Gastroesophageal sphincter (tissue), 4 donors: Measurements from ENCODE around the gene MAN2A2. TPM values are rescaled to one million over a fixed set of nuclear protein-coding genes. Genes with fewer than 3 reads are reported as not detected.

Experiments used
- ATAC-seq: fragments of 150-250 bp; one replicate; pipeline ENCODE4 v1.9.1; 2016; ENCODE audit warnings: mild to moderate bottlenecking, moderate library complexity
- H3K27ac ChIP-seq, 4 donors: fragments of 200-600 bp; sonication (generic) in 3 of 4; 1 replicate in 3 of 4; 2 replicates in 1 of 4; pipeline ENCODE4 v1.5.1; 2016 to 2019
- H3K27me3 ChIP-seq: fragments of 200-600 bp; sonication (generic); one replicate; pipeline ENCODE4 v1.5.1; 2019
- H3K36me3 ChIP-seq, 2 donors: fragments of 200-600 bp; sonication (generic); one replicate each; pipeline ENCODE4 v1.5.1; 2019; ENCODE audit warnings: control low read depth in 1 of 2
- H3K4me1 ChIP-seq, 3 donors: fragments of 200-600 bp; sonication (generic); 1 replicate in 2 of 3; 2 replicates in 1 of 3; pipeline ENCODE4 v1.5.1; 2016 to 2019; ENCODE audit warnings: control low read depth in 2 of 3
- H3K4me3 ChIP-seq, 2 donors: fragments of 200-600 bp; sonication (generic); one replicate each; pipeline ENCODE4 v1.5.1; 2019; ENCODE audit warnings: mild to moderate bottlenecking in 1 of 2, moderate library complexity in 1 of 2
- H3K9me3 ChIP-seq, 3 donors: fragments of 200-600 bp; sonication (generic); one replicate each; pipeline ENCODE4 v1.5.1; 2017 to 2019; ENCODE audit warnings: control low read depth in 2 of 3
- EP300 ChIP-seq: sonication (generic); formaldehyde crosslinking; IDR thresholded peaks from one replicate; pipeline ENCODE4 v1.6.1; 2017; ENCODE audit warnings: antibody characterized with exemption, mild to moderate bottlenecking
- POLR2A ChIP-seq, 2 donors: fragments of 450-650 bp; IDR thresholded peaks; one replicate each; pipeline ENCODE4 v1.6.1; 2017; ENCODE audit warnings: antibody characterized with exemption in 2 of 2, mild to moderate bottlenecking in 2 of 2, moderate library complexity in 1 of 2
- POLR2AphosphoS5 ChIP-seq: sonication (generic); formaldehyde crosslinking; IDR thresholded peaks from one replicate; pipeline ENCODE4 v1.6.1; 2017; ENCODE audit warnings: antibody characterized with exemption
- WGBS, 2 donors: methylation state at CpG; one replicate each; pipeline ENCODE4 v1.1.5; 2018; ENCODE audit warnings: low coverage in 1 of 2; 5-methylcytosine and 5-hydroxymethylcytosine counted together
- total RNA-seq, 4 donors: library from RNA; depleted of rRNA; stranded (reverse); fragments of >200 nt; gene quantifications; one replicate each; pipeline ENCODE4 v1.1.0, GENCODE V29; 2016
- TF ChIP-seq, protein P1 (sequence below), 4 experiments: fragments of 200-600 bp in 2 of 4; fragments of 450-650 bp in 2 of 4; sonication (generic) in 1 of 4; IDR thresholded peaks; one replicate each; pipeline ENCODE4 v1.5.1; 2017 to 2019; ENCODE audit warnings: antibody characterized with exemption in 4 of 4, mild to moderate bottlenecking in 2 of 4, moderate library complexity in 2 of 4

Gene MAN2A2
- total RNA-seq, 4 donors from 2014 or later = 19.4 to 58.2 (median 44.9) TPM

DNA sequence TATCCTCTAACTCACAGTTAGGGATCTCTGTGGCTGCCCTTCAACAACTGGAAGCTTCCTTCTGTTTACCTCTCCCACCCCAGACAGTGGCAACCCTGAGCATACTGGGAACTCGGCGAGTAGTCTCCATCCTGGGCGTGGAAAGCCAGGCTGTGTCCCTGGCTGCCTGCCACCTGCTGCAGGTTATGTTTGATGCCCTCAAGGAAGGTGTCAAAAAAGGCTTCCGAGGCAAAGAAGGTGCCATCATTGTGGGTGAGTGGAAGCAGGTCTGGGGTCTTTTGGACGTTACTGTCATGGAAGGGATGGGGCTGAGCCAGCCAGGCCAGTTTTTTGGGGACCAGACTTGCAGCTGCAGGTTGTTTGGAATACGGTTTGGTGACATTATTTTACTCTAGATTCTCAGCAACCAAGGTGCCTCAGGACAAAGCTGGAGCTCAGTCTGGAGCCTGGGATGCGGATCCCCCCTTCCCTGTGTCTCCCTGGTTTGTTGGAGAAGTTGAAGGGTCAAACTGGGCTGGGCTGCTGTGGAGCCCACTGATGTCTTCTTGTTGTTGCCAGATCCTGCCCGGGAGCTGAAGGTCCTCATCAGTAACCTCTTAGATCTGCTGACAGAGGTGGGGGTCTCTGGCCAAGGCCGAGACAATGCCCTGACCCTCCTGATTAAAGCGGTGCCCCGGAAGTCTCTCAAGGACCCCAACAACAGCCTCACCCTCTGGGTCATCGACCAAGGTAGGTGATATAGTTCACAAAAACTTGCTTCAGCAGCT is 39.4 kb downstream of the MAN2A2 start:
- Histone ChIP-seq H3K36me3 (peaks cover 0 to 98% of the 10 kb centered on the region in 2 donors), H3K4me3 (no peak overlapping the region), H3K27ac (no peak overlapping the region), H3K4me1 (no peaks in the 10 kb centered on the region), H3K9me3 (no peaks in the 10 kb centered on the region), H3K27me3 (no peaks in the 10 kb centered on the region)
- TF ChIP-seq EP300 = no peak
- TF ChIP-seq POLR2A (IDR thresholded peaks at IDR 0.05) = no peak
- TF ChIP-seq, protein P1, sequence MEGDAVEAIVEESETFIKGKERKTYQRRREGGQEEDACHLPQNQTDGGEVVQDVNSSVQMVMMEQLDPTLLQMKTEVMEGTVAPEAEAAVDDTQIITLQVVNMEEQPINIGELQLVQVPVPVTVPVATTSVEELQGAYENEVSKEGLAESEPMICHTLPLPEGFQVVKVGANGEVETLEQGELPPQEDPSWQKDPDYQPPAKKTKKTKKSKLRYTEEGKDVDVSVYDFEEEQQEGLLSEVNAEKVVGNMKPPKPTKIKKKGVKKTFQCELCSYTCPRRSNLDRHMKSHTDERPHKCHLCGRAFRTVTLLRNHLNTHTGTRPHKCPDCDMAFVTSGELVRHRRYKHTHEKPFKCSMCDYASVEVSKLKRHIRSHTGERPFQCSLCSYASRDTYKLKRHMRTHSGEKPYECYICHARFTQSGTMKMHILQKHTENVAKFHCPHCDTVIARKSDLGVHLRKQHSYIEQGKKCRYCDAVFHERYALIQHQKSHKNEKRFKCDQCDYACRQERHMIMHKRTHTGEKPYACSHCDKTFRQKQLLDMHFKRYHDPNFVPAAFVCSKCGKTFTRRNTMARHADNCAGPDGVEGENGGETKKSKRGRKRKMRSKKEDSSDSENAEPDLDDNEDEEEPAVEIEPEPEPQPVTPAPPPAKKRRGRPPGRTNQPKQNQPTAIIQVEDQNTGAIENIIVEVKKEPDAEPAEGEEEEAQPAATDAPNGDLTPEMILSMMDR (IDR thresholded peaks at IDR 0.05) = no peak
- no peak for TF ChIP-seq POLR2AphosphoS5
- WGBS, 2 donors = 57 to 85% methylated on average over 1 to 8 of the region's 12 CpGs
- no peak for ATAC-seq

DNA sequence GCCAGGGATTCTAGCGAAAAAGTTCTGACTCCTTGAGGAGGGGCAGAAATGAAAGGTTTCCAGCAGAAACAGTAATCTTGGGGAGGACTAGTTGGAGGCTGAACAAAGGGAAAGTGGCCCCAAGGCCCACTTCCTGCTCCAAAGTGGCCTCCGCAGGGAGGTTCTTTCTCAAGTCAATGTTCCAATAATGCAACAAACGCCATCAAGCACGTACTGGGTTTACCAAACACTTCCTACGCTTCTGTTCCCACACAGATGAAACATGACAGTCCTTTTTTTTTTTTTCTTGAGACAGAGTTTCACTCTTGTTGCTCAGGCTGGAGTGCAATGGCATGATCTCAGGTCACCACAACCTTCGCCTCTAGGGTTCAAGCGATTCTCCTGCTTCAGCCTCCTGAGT is 42.0 kb downstream of the MAN2A2 start:
- Histone ChIP-seq H3K4me1 (no peaks in the 10 kb centered on the region), H3K9me3 (no peaks in the 10 kb centered on the region), H3K27ac (no peak overlapping the region), H3K4me3 (no peak overlapping the region), H3K27me3 (no peaks in the 10 kb centered on the region), H3K36me3 (peaks cover 0 to 100% of the 10 kb centered on the region in 2 donors)
- WGBS, 2 donors = 86 to 98% methylated on average over 5 to 6 of the region's 7 CpGs
- TF ChIP-seq EP300 = no peak
- TF ChIP-seq, protein P1 (IDR thresholded peaks at IDR 0.05) = no peak
- no peak for TF ChIP-seq POLR2A (IDR thresholded peaks at IDR 0.05)
- TF ChIP-seq POLR2AphosphoS5 = no peak
- ATAC-seq = no peak

DNA sequence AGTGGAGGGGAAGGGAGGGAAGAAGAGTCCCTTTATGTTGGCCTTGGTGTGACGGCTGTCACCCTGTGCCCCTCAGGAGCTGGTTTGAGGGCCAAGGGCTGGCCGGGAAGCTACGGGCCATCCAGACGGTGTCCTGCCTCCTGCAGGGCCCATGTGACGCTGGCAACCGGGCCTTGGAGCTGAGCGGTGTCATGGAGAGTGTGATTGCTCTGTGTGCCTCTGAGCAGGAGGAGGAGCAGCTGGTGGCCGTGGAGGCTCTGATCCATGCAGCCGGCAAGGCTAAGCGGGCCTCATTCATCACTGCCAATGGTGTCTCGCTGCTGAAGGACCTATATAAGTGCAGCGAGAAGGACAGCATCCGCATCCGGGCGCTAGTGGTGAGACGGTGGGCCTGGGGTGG is 43.4 kb downstream of the MAN2A2 start:
- Histone ChIP-seq H3K27me3 (no peaks in the 10 kb centered on the region), H3K9me3 (no peaks in the 10 kb centered on the region), H3K27ac (no peak overlapping the region), H3K4me3 (no peak overlapping the region), H3K4me1 (no peaks in the 10 kb centered on the region), H3K36me3 (peaks cover 0 to 100% of the 10 kb centered on the region in 2 donors)
- 77% methylated on average over 14 of the region's 16 CpGs; no CpG with 5 or more reads in 1 of the 2 donors for WGBS, 2 donors
- no peak for TF ChIP-seq POLR2A (IDR thresholded peaks at IDR 0.05)
- no peak for TF ChIP-seq EP300
- TF ChIP-seq POLR2AphosphoS5 = no peak
- TF ChIP-seq, protein P1 (IDR thresholded peaks at IDR 0.05) = no peak
- no peak for ATAC-seq

DNA sequence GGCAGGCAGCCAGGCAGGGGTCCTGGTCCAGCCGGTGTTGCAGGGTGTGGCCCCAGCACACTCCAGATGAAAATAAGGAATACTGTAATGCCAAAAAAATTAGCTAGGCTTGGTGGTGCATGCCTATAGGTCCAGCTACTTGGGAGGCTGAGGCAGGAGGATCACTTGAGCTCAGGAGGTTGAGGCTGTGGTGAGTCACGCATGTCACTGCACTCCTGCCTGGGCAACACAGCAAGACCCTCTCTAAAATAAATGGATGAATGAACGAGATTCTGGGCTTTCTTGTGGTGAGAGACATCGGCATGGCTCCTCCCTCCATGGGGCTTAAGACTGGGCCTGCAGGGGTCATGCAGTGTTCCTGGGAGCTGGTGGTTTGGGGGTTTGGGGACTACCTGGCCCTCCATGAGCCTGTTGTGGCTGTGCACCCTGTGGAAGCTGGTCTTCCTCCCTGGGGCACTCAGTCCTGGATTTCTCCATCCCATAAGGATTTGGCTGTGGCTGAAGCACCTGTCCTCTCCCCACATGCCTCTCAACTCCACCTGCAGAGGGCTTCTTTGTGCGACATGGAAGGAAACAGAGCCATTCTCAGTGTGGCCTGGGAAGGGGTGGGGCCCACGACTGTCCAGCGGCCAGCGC is 44.0 kb downstream of the MAN2A2 start:
- Histone ChIP-seq H3K27me3 (no peaks in the 10 kb centered on the region), H3K9me3 (no peaks in the 10 kb centered on the region), H3K4me1 (no peaks in the 10 kb centered on the region), H3K4me3 (no peak overlapping the region), H3K36me3 (peaks cover 0 to 100% of the 10 kb centered on the region in 2 donors), H3K27ac (no peak overlapping the region)
- ATAC-seq = peak; percentile 21
- 67 to 100% methylated on average over 2 to 3 of the region's 8 CpGs for WGBS, 2 donors
- TF ChIP-seq POLR2A (IDR thresholded peaks at IDR 0.05) (no peak), EP300 (no peak)

DNA sequence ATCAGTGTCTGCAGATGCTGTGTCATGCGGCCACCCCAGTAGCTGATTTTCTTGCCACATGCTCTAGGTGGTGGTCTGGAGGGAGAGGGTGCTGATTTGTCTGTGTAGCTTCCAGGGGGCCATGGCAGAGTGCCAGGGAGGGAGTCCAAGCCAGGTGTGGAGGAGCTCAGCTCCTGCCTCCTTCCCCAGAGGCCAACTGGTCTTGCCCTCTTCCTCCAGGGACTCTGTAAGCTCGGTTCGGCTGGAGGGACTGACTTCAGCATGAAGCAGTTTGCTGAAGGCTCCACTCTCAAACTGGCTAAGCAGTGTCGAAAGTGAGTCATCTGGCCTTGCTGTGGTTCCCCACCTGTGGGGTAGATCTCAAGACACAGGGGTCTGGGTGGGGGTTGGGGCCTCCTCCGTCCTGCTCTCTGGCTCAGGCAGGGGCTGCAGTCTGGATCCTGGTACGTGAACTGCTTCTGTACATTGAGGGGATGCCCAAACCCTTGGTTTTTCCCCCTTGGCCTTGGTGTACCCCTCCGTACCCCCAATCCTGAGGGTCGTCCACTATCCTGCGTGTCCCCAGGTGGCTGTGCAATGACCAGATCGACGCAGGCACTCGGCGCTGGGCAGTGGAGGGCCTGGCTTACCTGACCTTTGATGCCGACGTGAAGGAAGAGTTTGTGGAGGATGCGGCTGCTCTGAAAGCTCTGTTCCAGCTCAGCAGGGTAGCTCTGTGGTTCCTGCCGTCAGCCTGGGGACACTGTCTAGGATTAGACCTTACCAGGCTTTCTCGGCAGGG is 44.7 kb downstream of the MAN2A2 start:
- TF ChIP-seq EP300 = no peak
- TF ChIP-seq, protein P1 (IDR thresholded peaks at IDR 0.05) = no peak
- no peak for TF ChIP-seq POLR2AphosphoS5
- ATAC-seq = no peak
- Histone ChIP-seq H3K9me3 (no peaks in the 10 kb centered on the region), H3K27me3 (no peaks in the 10 kb centered on the region), H3K4me1 (no peaks in the 10 kb centered on the region), H3K4me3 (no peak overlapping the region), H3K36me3 (peaks cover 0 to 100% of the 10 kb centered on the region in 2 donors), H3K27ac (no peak overlapping the region)
- WGBS, 2 donors = 82 to 96% methylated on average over 8 to 11 of the region's 18 CpGs
